H9 (cell line): ENCODE results near the gene TUBG1. TPM values are rescaled to one million over a fixed set of nuclear protein-coding genes. Genes with fewer than 3 reads are reported as not detected.

ENCODE experiments used
- DNase-seq: peaks from one replicate; pipeline ENCODE4 v3.0.0-alpha.2; 2017
- H2AFZ ChIP-seq: one replicate; pipeline ENCODE4 v1.6.1; 2013; ENCODE audit warnings: mild to moderate bottlenecking, low read length, control low read depth, moderate library complexity
- H2AK5ac ChIP-seq: 2 replicates; pipeline ENCODE4 v1.6.1; 2013; ENCODE audit warnings: low read length, control low read depth, mixed read lengths; ENCODE audit not compliant: insufficient read length
- H2BK120ac ChIP-seq: one replicate; pipeline ENCODE4 v1.6.1; 2013; ENCODE audit warnings: low read depth, mild to moderate bottlenecking, low read length, control low read depth, inconsistent platforms; ENCODE audit not compliant: poor library complexity, severe bottlenecking
- H2BK12ac ChIP-seq: 2 replicates; pipeline ENCODE4 v1.6.1; 2013; ENCODE audit warnings: low read length, control low read depth, mixed read lengths, low read depth; ENCODE audit not compliant: insufficient read length
- H2BK15ac ChIP-seq: 2 replicates; pipeline ENCODE4 v1.6.1; 2013; ENCODE audit warnings: low read depth, low read length, control low read depth
- H2BK20ac ChIP-seq: one replicate; pipeline ENCODE4 v1.6.1; 2013; ENCODE audit warnings: low read depth, mild to moderate bottlenecking, low read length, control low read depth, inconsistent platforms; ENCODE audit not compliant: poor library complexity, severe bottlenecking
- H2BK5ac ChIP-seq: 2 replicates; pipeline ENCODE4 v1.6.1; 2013; ENCODE audit warnings: low read length, control low read depth, mixed read lengths; ENCODE audit not compliant: insufficient read length
- H3K14ac ChIP-seq: 2 replicates; pipeline ENCODE4 v1.6.1; 2013; ENCODE audit warnings: low read length, control low read depth; ENCODE audit not compliant: insufficient read depth
- H3K18ac ChIP-seq: 2 replicates; pipeline ENCODE4 v1.6.1; 2013; ENCODE audit warnings: low read depth, mild to moderate bottlenecking, mixed read lengths, low read length, control low read depth; ENCODE audit not compliant: insufficient read length
- H3K23ac ChIP-seq: 2 replicates; pipeline ENCODE4 v1.6.1; 2013; ENCODE audit warnings: low read length, control low read depth, mixed read lengths, low read depth; ENCODE audit not compliant: insufficient read length
- H3K23me2 ChIP-seq: 2 replicates; pipeline ENCODE4 v1.6.1; 2013; ENCODE audit warnings: low read depth, mild to moderate bottlenecking, mixed read lengths, low read length, control low read depth; ENCODE audit not compliant: insufficient read length, poor library complexity, severe bottlenecking
- H3K27ac ChIP-seq: 2 replicates; pipeline ENCODE4 v1.5.1; 2013; ENCODE audit warnings: low read length, control low read depth, mixed read lengths, low read depth; ENCODE audit not compliant: insufficient read length
- H3K27me3 ChIP-seq: 2 replicates; pipeline ENCODE4 v1.6.1; 2013; ENCODE audit warnings: low read length, control low read depth, inconsistent platforms; ENCODE audit not compliant: insufficient read depth
- H3K4ac ChIP-seq: 2 replicates; pipeline ENCODE4 v1.6.1; 2013; ENCODE audit warnings: low read depth, mild to moderate bottlenecking, control low read depth, inconsistent platforms, low read length, moderate library complexity
- H3K4me1 ChIP-seq: 2 replicates; pipeline ENCODE4 v1.6.1; 2013; ENCODE audit warnings: low read length, control low read depth, inconsistent platforms; ENCODE audit not compliant: insufficient read depth
- H3K4me2 ChIP-seq: 2 replicates; pipeline ENCODE4 v1.6.1; 2013; ENCODE audit warnings: low read length, control low read depth, mixed read lengths; ENCODE audit not compliant: insufficient read length, insufficient read depth
- H3K56ac ChIP-seq: 2 replicates; pipeline ENCODE4 v1.6.1; 2013; ENCODE audit warnings: low read depth, mild to moderate bottlenecking, mixed read lengths, low read length, control low read depth; ENCODE audit not compliant: insufficient read length
- H3K79me1 ChIP-seq: 2 replicates; pipeline ENCODE4 v1.6.1; 2013; ENCODE audit warnings: low read depth, mild to moderate bottlenecking, moderate library complexity, low read length, control low read depth, inconsistent platforms; ENCODE audit not compliant: insufficient read depth, poor library complexity, severe bottlenecking
- H3K79me2 ChIP-seq: 2 replicates; pipeline ENCODE4 v1.6.1; 2013; ENCODE audit warnings: low read length, control low read depth, inconsistent platforms; ENCODE audit not compliant: insufficient read depth
- H3K9ac ChIP-seq: 2 replicates; pipeline ENCODE4 v1.6.1; 2013; ENCODE audit warnings: low read length, control low read depth, mixed read lengths; ENCODE audit not compliant: insufficient read length; ENCODE audit errors: extremely low read depth
- H3K9me3 ChIP-seq: one replicate; pipeline ENCODE4 v1.6.1; 2013; ENCODE audit warnings: low read depth, low read length, inconsistent platforms; ENCODE audit not compliant: control insufficient read depth
- H3T11ph ChIP-seq: one replicate; pipeline ENCODE4 v1.6.1; 2013; ENCODE audit warnings: mild to moderate bottlenecking, low read length, control low read depth, inconsistent platforms
- H4K20me1 ChIP-seq: one replicate; pipeline ENCODE4 v1.6.1; 2013; ENCODE audit not compliant: control insufficient read depth, insufficient read length, insufficient read depth
- H4K5ac ChIP-seq: 2 replicates; pipeline ENCODE4 v1.6.1; 2013; ENCODE audit warnings: low read depth, mild to moderate bottlenecking, mixed read lengths, low read length, control low read depth; ENCODE audit not compliant: insufficient read length
- H4K8ac ChIP-seq: replicated peaks from 2 replicates; pipeline ENCODE4 v1.6.1; 2013; ENCODE audit warnings: low read length, control low read depth, mixed read lengths, low read depth; ENCODE audit not compliant: insufficient read length
- H4K91ac ChIP-seq: 2 replicates; pipeline ENCODE4 v1.6.1; 2013; ENCODE audit warnings: low read depth, mild to moderate bottlenecking, moderate library complexity, mixed read lengths, low read length, control low read depth; ENCODE audit not compliant: insufficient read length
- H3K27ac Mint-ChIP-seq, 3 experiments: 2 replicates in 2 of 3; 3 replicates in 1 of 3; pipeline ENCODE4 v1.8.0; 2020 to 2021; ENCODE audit warnings: mixed read lengths in 3 of 3, mild to moderate bottlenecking in 1 of 3, moderate library complexity in 1 of 3
- H3K27me3 Mint-ChIP-seq: 2 replicates; pipeline ENCODE4 v1.8.0; 2021; ENCODE audit warnings: low read depth, mild to moderate bottlenecking, moderate library complexity, mixed read lengths
- H3K36me3 Mint-ChIP-seq, 3 experiments: 2 replicates in 2 of 3; 3 replicates in 1 of 3; pipeline ENCODE4 v1.8.0; 2020 to 2021; ENCODE audit warnings: low read depth in 3 of 3, mixed read lengths in 3 of 3; ENCODE audit not compliant: insufficient read depth in 1 of 3
- H3K4me1 Mint-ChIP-seq, 2 experiments: 2 replicates each; pipeline ENCODE4 v1.8.0; 2020; ENCODE audit warnings: mixed read lengths in 2 of 2
- H3K4me3 Mint-ChIP-seq, 2 experiments: 2 replicates in 1 of 2; 3 replicates in 1 of 2; pipeline ENCODE4 v1.8.0; 2020 to 2021; ENCODE audit warnings: mild to moderate bottlenecking in 2 of 2, mixed read lengths in 2 of 2, moderate library complexity in 1 of 2
- H3K9me3 Mint-ChIP-seq, 2 experiments: 2 replicates in 1 of 2; 3 replicates in 1 of 2; pipeline ENCODE4 v1.8.0; 2020; ENCODE audit warnings: mild to moderate bottlenecking in 2 of 2, mixed read lengths in 2 of 2, moderate library complexity in 1 of 2
- CTCF ChIP-seq: fragments of 200-600 bp; sonication (generic); conservative IDR thresholded peaks from 3 replicates; pipeline ENCODE4 v1.8.0; 2021; ENCODE audit warnings: antibody characterized with exemption, mild to moderate bottlenecking
- WGBS: extraction: QIAGEN DNeasy Blood & Tissue Kit; methylation state at CpG from one replicate; pipeline ENCODE4 v1.1.7; 2013; ENCODE audit warnings: missing lambda C conversion rate, low lambda C conversion rate, mixed read lengths; ENCODE audit not compliant: insufficient read length; ENCODE audit errors: extremely low coverage; 5-methylcytosine and 5-hydroxymethylcytosine counted together
- total RNA-seq: library from RNA; stranded (reverse); gene quantifications from 2 replicates; pipeline ENCODE4 v1.2.1, GENCODE V29; 2021

The TUBG1 gene
- total RNA-seq, 1 experiment from 2014 or later = 122 TPM

- no peak overlapping the region for H3K9ac ChIP-seq
- no peak overlapping the region for H2AFZ ChIP-seq
- H3K23ac ChIP-seq = no peak overlapping the region
- no CpG with 5 or more reads among the region's 3 CpGs for WGBS
- H3K9me3 ChIP-seq = no peaks in the 10 kb centered on the region
- no peak for DNase-seq
- no peak overlapping the region for H2BK5ac ChIP-seq
- no peak overlapping the region for H2BK20ac ChIP-seq
- no peak overlapping the region for H4K8ac ChIP-seq
- H2BK12ac ChIP-seq = no peak overlapping the region
- H3K14ac ChIP-seq = no peak overlapping the region
- no peak overlapping the region for H3K27ac ChIP-seq
- no peak for TF ChIP-seq CTCF
- no peak overlapping the region for H2AK5ac ChIP-seq
- H4K91ac ChIP-seq = no peak overlapping the region
- no peak overlapping the region for H4K5ac ChIP-seq
- H3K79me1 ChIP-seq = no peaks in the 10 kb centered on the region
- H3K9me3 Mint-ChIP-seq = no peaks in the 10 kb centered on the region
- no peaks in the 10 kb centered on the region for H3K27me3 ChIP-seq
- no peak overlapping the region for H2BK120ac ChIP-seq
- H3K4me1 Mint-ChIP-seq = peaks cover 16 to 21% of the 10 kb centered on the region in 2 experiments
- H3K36me3 Mint-ChIP-seq = peaks cover 31 to 78% (median 71%) of the 10 kb centered on the region in 3 experiments; a peak in 6 of 7 replicates
- H3K27me3 Mint-ChIP-seq = peaks cover 2% of the 10 kb centered on the region; the same call in 1 of the 2 replicates
- no peak overlapping the region for H3K27ac Mint-ChIP-seq
- H3K56ac ChIP-seq = no peak overlapping the region
- no peak overlapping the region for H3K4ac ChIP-seq
- peaks cover 3% of the 10 kb centered on the region for H3K23me2 ChIP-seq
- no peak overlapping the region for H3K18ac ChIP-seq
- no peaks in the 10 kb centered on the region for H4K20me1 ChIP-seq
- H3K4me2 ChIP-seq = no peak overlapping the region
- H3T11ph ChIP-seq = no peak overlapping the region
- no peaks in the 10 kb centered on the region for H3K79me2 ChIP-seq
- H3K4me3 Mint-ChIP-seq = no peak overlapping the region
- H2BK15ac ChIP-seq = no peak overlapping the region
- H3K4me1 ChIP-seq = no peaks in the 10 kb centered on the region
Observed at GRCh38 chr17:42574463-42574862, 35.0 kb upstream of the TUBG1 start.
